Gastroesophageal sphincter (tissue), 4 donors: ENCODE measurements around the gene CTTNBP2. TPM values are rescaled to one million over a fixed set of nuclear protein-coding genes. Genes with fewer than 3 reads are reported as not detected.
"Not testable (repeated sequence)": the region's sequence is repeated elsewhere in the genome, so short reads cannot be mapped to it uniquely, and the experiment has no call there.

ENCODE experiments used
- ATAC-seq: fragments of 150-250 bp; one replicate; pipeline ENCODE4 v1.9.1; 2016; ENCODE audit warnings: mild to moderate bottlenecking, moderate library complexity
- H3K27ac ChIP-seq, 4 donors: fragments of 200-600 bp; sonication (generic) in 3 of 4; 1 replicate in 3 of 4; 2 replicates in 1 of 4; pipeline ENCODE4 v1.5.1; 2016 to 2019
- H3K27me3 ChIP-seq: fragments of 200-600 bp; sonication (generic); one replicate; pipeline ENCODE4 v1.5.1; 2019
- H3K36me3 ChIP-seq, 2 donors: fragments of 200-600 bp; sonication (generic); one replicate each; pipeline ENCODE4 v1.5.1; 2019; ENCODE audit warnings: control low read depth in 1 of 2
- H3K4me1 ChIP-seq, 3 donors: fragments of 200-600 bp; sonication (generic); 1 replicate in 2 of 3; 2 replicates in 1 of 3; pipeline ENCODE4 v1.5.1; 2016 to 2019; ENCODE audit warnings: control low read depth in 2 of 3
- H3K4me3 ChIP-seq, 2 donors: fragments of 200-600 bp; sonication (generic); one replicate each; pipeline ENCODE4 v1.5.1; 2019; ENCODE audit warnings: mild to moderate bottlenecking in 1 of 2, moderate library complexity in 1 of 2
- H3K9me3 ChIP-seq, 3 donors: fragments of 200-600 bp; sonication (generic); one replicate each; pipeline ENCODE4 v1.5.1; 2017 to 2019; ENCODE audit warnings: control low read depth in 2 of 3
- EP300 ChIP-seq: sonication (generic); formaldehyde crosslinking; IDR thresholded peaks from one replicate; pipeline ENCODE4 v1.6.1; 2017; ENCODE audit warnings: antibody characterized with exemption, mild to moderate bottlenecking
- POLR2A ChIP-seq, 2 donors: fragments of 450-650 bp; IDR thresholded peaks; one replicate each; pipeline ENCODE4 v1.6.1; 2017; ENCODE audit warnings: antibody characterized with exemption in 2 of 2, mild to moderate bottlenecking in 2 of 2, moderate library complexity in 1 of 2
- POLR2AphosphoS5 ChIP-seq: sonication (generic); formaldehyde crosslinking; IDR thresholded peaks from one replicate; pipeline ENCODE4 v1.6.1; 2017; ENCODE audit warnings: antibody characterized with exemption
- WGBS, 2 donors: methylation state at CpG; one replicate each; pipeline ENCODE4 v1.1.5; 2018; ENCODE audit warnings: low coverage in 1 of 2; 5-methylcytosine and 5-hydroxymethylcytosine counted together
- total RNA-seq, 4 donors: library from RNA; depleted of rRNA; stranded (reverse); fragments of >200 nt; gene quantifications; one replicate each; pipeline ENCODE4 v1.1.0, GENCODE V29; 2016
- TF ChIP-seq, protein P1 (sequence below), 4 experiments: fragments of 200-600 bp in 2 of 4; fragments of 450-650 bp in 2 of 4; sonication (generic) in 1 of 4; IDR thresholded peaks; one replicate each; pipeline ENCODE4 v1.5.1; 2017 to 2019; ENCODE audit warnings: antibody characterized with exemption in 4 of 4, mild to moderate bottlenecking in 2 of 4, moderate library complexity in 2 of 4

Gene CTTNBP2
- total RNA-seq, 4 donors from 2014 or later = 6.1 to 17.4 (median 13.8) TPM

DNA sequence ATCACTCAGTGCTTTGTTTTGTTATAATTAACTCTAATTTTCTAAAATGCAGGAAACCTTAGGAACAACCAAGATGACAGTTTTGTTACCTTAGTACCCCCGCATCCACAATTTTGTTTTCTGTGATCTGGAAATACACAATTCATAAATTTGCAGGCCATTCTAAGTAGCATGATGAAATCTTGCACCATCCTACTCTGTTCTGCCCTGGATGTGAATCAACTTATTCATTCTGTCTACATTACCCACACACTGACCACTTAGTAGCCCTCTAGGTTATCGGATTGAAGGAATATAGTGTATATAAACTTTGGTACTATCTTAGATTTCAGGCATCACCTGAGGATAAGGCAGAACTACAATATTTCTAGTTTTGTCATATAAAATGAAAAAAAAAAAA lies 155.9 kb downstream of the CTTNBP2 start:
- no peak overlapping the region for H3K4me3 ChIP-seq
- no peaks in the 10 kb centered on the region for H3K27me3 ChIP-seq
- no peak for ATAC-seq
- TF ChIP-seq, protein P1, sequence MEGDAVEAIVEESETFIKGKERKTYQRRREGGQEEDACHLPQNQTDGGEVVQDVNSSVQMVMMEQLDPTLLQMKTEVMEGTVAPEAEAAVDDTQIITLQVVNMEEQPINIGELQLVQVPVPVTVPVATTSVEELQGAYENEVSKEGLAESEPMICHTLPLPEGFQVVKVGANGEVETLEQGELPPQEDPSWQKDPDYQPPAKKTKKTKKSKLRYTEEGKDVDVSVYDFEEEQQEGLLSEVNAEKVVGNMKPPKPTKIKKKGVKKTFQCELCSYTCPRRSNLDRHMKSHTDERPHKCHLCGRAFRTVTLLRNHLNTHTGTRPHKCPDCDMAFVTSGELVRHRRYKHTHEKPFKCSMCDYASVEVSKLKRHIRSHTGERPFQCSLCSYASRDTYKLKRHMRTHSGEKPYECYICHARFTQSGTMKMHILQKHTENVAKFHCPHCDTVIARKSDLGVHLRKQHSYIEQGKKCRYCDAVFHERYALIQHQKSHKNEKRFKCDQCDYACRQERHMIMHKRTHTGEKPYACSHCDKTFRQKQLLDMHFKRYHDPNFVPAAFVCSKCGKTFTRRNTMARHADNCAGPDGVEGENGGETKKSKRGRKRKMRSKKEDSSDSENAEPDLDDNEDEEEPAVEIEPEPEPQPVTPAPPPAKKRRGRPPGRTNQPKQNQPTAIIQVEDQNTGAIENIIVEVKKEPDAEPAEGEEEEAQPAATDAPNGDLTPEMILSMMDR (IDR thresholded peaks at IDR 0.05) = no peak
- no peak for TF ChIP-seq POLR2AphosphoS5
- TF ChIP-seq POLR2A (IDR thresholded peaks at IDR 0.05) = no peak
- TF ChIP-seq EP300 = no peak
- no peaks in the 10 kb centered on the region for H3K4me1 ChIP-seq
- WGBS, 2 donors = 86 to 93% methylated on average over 2 of the region's 2 CpGs
- H3K36me3 ChIP-seq = peaks cover 0 to 61% of the 10 kb centered on the region in 2 donors
- H3K27ac ChIP-seq = no peak overlapping the region
- H3K9me3 ChIP-seq = no peaks in the 10 kb centered on the region

DNA sequence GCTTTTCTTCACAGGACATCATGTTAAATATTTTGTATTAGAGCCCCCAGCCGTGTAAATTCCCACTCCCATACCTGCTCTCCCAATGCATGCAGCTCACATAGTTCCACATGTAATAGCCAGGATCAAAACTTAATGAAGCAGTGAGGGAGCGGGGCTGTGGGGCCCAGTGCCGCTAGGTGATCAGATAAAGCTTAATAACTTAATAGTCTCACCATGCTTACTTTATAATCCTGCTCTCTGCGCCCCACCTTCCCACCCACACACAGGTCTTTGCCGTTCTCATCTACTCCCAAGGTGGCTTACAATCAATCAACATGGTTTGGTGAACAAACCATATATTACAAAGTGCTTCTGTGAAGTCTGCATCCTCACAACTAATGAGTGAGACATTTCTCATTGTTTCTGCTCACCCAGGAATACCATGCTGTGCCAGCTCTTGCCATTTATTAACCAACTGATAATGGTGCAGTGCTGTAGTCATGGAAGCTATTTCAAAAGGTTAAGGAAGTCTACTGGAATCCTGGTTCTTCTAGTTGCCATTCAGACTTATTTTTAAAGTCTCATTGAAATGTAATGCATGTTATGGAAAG lies 156.4 kb downstream of the CTTNBP2 start:
- 91 to 96% methylated on average over 3 of the region's 5 CpGs for WGBS, 2 donors

DNA sequence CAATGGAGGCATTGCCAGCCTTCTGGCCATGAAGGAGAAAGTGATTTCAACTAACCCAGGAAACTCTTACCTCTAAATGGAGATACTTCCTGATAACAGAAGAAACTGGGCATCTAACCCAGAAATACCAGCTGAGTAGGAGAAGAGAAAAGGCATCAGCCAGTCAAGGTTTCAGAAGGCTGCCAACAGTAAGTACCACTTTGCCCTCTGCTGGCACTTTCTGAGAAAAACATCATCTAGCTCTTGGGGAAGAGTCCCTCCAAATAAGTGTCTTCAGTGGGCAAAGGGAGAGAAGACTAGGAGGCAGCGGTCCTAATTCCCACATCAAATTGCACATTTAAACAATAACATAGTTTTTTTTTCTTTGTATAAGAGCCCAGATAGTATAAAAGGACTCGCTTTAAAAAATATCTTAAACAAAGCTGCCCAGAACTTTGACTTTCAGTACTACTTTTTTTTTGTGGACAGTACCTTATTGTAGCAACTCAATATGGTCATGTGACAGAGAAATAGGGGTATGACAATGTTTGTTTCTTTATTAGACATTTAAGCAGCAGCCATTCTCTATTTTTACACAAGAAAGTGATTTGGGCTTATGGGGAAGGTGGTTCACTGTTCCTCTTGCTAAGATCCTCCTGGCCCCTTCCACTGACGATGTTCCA lies 157.3 kb downstream of the CTTNBP2 start:
- no peak for ATAC-seq
- Histone ChIP-seq H3K36me3 (peaks cover 0 to 62% of the 10 kb centered on the region in 2 donors), H3K4me3 (no peak overlapping the region), H3K9me3 (no peaks in the 10 kb centered on the region), H3K4me1 (no peaks in the 10 kb centered on the region), H3K27me3 (no peaks in the 10 kb centered on the region), H3K27ac (no peak overlapping the region)
- WGBS, 2 donors = 72 to 100% methylated on average over 1 to 3 of the region's 3 CpGs
- TF ChIP-seq POLR2A (IDR thresholded peaks at IDR 0.05) (no peak), POLR2AphosphoS5 (no peak)
- TF ChIP-seq, protein P1 (IDR thresholded peaks at IDR 0.05) = peak; percentile 23 to 56 (median 40)

More for the DNA sequence above, 156.4 kb downstream of the CTTNBP2 start:
- H3K4me3 ChIP-seq = no peak overlapping the region
- ATAC-seq = no peak
- no peaks in the 10 kb centered on the region for H3K4me1 ChIP-seq
- TF ChIP-seq POLR2AphosphoS5 (no peak), POLR2A (IDR thresholded peaks at IDR 0.05) (no peak), EP300 (no peak)
- TF ChIP-seq, protein P1 (IDR thresholded peaks at IDR 0.05) = no peak
- no peaks in the 10 kb centered on the region for H3K9me3 ChIP-seq
- H3K27ac ChIP-seq = no peak overlapping the region
- H3K36me3 ChIP-seq = peaks cover 0 to 63% of the 10 kb centered on the region in 2 donors
- no peaks in the 10 kb centered on the region for H3K27me3 ChIP-seq

DNA sequence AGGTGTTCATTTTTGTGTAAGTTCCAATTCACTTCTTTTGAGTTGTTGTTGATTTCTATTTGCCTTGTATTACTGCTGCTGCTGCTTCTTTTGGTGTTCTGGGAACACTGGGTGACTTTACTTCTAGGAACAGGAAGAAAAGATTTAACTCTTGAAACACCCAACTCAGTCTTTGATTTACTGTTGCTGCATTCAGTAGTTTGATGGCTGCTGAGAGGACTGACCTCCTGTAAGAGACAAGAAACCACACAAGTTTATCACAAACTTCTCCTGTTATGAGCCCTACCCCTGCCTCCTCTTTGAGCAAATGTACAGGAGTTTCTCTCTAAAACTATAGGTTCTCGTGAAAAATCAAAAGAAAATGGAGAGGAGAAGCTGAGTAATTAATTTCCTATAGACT lies 161.7 kb downstream of the CTTNBP2 start:
- no peak for ATAC-seq
- H3K4me3 ChIP-seq = no peak overlapping the region
- 91 to 100% methylated on average over 1 of the region's 1 CpG for WGBS, 2 donors
- H3K4me1 ChIP-seq = no peaks in the 10 kb centered on the region
- no peaks in the 10 kb centered on the region for H3K9me3 ChIP-seq
- peaks cover 0 to 27% of the 10 kb centered on the region in 2 donors for H3K36me3 ChIP-seq
- H3K27ac ChIP-seq = no peak overlapping the region
- no peaks in the 10 kb centered on the region for H3K27me3 ChIP-seq
- TF ChIP-seq EP300 = no peak
- no peak for TF ChIP-seq POLR2A (IDR thresholded peaks at IDR 0.05)
- no peak for TF ChIP-seq POLR2AphosphoS5
- TF ChIP-seq, protein P1 (IDR thresholded peaks at IDR 0.05) = no peak

DNA sequence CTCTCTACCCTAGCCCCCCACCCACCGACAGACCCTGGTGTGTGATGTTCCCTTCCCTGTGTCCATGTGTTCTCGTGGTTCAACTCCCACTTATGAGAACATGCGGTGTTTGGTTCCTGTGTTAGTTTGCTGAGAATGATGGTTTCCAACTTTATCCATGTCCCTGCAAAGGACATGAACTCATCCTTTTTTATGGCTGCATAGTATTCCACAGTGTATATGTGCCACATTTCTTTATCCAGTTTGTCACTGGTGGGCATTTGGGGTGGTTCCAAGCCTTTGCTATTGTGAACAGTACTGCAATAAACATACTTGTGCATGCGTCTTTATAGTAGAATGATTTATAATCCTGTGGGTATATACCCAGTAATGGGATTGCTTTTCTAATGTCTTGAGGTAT lies 165.1 kb downstream of the CTTNBP2 start:
- not testable (repeated sequence) for H3K9me3 ChIP-seq, ATAC-seq, H3K4me1 ChIP-seq, H3K4me3 ChIP-seq, H3K27me3 ChIP-seq, H3K27ac ChIP-seq
- peaks cover 0 to 14% of the 10 kb centered on the region in 2 donors for H3K36me3 ChIP-seq
- WGBS, 2 donors = 89 to 100% methylated on average over 2 to 4 of the region's 4 CpGs
